ENCODE measurements around the gene DDX20. TPM values are rescaled to one million over a fixed set of nuclear protein-coding genes. Genes with fewer than 3 reads are reported as not detected.

DDX20 gene
- total RNA-seq, 1 donor from 2014 or later = 24.7 TPM

GRCh38 chr1:111814642-111815041 is 58.9 kb downstream of the DDX20 start:
- no peak for DNase-seq (ENCODE audit: low read depth)
- Histone ChIP-seq H3K4me3 (ENCODE audit: low read depth, low read length) (no peak overlapping the region), H3K36me3 (ENCODE audit: control insufficient read depth, insufficient read depth, low read length) (no peaks in the 10 kb centered on the region), H3K27me3 (ENCODE audit: control insufficient read depth, insufficient read depth, low read length) (no peaks in the 10 kb centered on the region)
- no peak for TF ChIP-seq CTCF (IDR thresholded peaks at IDR 0.05; ENCODE audit: insufficient read depth, low read length, poor library complexity, severe bottlenecking)

Other genes starting within 250 kb of the DDX20 start
- gene RAP1A, start 136.1 kb upstream of the DDX20 start, total RNA-seq = 39.2 and 42.8 TPM in 2 replicates
- gene INKA2, start 16.5 kb upstream of the DDX20 start, total RNA-seq = 1.2 and 3.0 TPM in 2 replicates
- under 0.01 TPM in 2 replicates for gene KCND3, start 233.8 kb downstream of the DDX20 start, total RNA-seq

All from kidney epithelial cell (primary cell).